GM21423 (cell line): Measurements from ENCODE around the gene KLC3.
"Not testable (repeated sequence)": the region's sequence is repeated elsewhere in the genome, so short reads cannot be mapped to it uniquely, and the experiment has no call there.

Experiments used
- ATAC-seq: cut with Tn5 transposase; IDR thresholded peaks from one replicate; pipeline ENCODE4 v1.9.1; 2021; ENCODE audit warnings: mild to moderate bottlenecking, moderate library complexity; ENCODE audit not compliant: unreplicated experiment

The KLC3 gene

DNA sequence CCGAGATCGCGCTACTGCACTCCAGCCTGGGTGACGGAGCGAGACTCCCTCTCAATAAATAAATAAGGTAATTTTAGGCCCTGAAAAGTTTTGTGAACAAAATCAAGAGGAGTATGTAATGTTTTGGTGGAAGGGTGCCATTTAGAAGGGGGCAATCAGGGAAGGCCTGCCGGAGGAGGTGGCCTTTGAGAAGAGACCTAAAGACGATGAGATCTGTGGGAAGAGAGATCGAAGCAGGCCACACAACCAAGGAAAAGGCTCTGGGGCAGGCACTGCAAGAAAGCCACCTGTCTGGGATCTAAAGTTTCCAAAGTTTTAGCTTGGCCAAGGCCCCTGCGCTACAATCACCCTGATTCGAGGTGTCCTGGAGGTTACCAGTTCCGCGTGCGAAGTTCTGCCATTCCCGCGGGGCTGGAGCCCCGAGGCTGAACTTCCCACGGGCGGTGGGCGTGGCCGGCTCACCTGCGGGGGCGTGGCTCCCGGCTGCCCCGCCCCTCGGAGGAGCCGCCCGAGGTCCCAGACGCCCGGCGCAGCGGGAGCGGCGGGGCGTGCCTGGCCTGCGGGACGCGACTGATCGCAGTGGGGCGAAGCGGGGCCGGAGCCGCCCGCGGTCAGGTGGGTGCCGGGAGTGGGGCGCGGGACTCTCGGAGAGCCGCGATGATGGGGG is at the start of gene KLC3:
KLC3 (plus strand) TSS at position 519 of the 667 bp plus-strand sequence. CDS start 4,792 bp downstream, outside the sequence.
- no peak for ATAC-seq

DNA sequence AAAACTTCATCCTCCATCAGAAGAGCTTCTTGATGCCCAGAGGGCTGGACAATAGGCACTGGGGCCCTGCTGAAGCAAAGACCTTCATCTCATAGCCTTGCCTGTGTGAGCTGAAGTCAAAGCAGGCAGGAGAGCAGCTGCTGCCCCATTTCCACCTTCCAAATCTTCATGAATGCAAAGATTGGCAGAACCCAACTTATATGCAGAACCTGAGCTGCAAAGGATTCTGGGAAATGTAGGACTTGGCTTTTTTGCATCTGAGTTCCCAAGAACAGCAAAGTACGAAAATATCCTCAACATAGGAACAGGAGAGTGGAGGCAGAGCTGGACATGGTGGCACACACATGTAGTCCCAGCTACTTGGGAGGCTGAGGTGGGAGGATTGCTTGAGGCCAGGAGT is 48.7 kb upstream of the KLC3 start:
- ATAC-seq, result no peak

DNA sequence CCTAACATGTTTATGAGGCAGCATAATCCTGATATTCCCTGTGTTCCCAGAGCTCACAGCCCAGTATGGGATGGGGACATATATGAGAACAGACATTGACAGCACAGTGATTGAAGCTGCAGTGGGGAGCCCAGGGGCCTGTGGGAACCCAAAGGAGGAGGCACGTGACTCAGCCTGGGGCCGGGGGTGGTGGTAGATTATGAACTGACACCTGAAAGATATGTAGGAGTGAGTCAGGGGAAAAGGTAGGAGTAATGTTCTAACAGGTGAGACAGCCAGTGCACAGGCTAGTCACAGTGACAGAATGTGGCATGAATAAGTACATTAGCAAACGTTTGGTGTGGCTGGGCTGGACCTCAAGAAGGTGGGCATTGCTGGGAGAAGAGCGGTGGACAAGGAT is 46.9 kb upstream of the KLC3 start:
- no peak for ATAC-seq

DNA sequence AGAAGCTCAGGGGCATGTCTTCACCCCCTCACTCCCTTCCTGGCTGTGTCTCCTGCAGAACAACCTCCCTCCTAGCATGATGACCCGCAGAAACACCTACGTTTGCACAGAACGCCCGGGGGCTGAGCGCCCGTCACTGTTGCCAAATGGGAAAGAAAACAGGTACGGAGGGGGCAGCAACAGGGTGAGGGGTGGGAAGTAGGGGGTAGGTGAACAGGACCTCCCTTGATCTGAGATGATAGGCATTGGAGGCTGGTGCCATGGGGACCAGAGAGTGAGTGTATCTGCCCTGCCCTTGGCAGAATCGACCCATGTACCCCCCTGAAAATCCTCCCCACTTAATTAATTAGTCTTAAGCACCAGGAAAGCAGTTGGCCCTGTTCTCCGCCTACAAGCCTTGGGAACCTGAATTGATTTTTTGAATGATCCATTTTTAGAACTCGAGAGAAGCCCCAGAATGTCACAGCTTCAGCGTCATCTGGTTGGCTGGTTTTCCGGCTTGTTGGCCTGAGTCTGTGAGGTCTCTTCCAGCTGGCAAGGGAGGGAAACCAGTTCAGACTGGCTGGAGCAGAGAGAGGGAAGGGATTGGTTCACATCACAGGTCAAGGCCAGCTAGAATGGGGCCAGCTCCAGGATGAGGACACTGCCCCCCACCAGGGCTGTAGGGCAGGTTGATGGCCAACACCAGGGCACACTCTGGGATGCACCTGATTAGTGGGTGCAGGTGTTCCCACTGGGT is 46.1 kb upstream of the KLC3 start:
- no peak for ATAC-seq

DNA sequence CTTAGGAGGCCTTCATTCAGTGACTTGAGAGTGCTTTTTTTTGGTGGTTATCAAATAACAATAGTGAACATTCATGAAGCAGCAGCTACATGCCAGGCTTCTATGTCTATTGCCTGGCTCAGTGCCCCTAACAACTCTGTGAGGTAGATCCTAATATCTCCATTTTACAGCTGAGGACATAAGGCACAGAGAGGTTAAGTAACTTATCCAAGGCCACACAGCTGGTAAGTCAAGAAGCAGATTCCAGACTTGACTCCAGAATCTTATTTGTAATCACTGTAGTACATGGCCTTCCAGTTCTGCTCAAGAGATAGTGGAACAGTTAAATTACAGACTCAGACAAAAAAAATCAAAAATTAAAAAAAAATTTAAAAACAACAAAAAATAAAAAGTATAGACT is 44.7 kb upstream of the KLC3 start:
- ATAC-seq, result no peak

DNA sequence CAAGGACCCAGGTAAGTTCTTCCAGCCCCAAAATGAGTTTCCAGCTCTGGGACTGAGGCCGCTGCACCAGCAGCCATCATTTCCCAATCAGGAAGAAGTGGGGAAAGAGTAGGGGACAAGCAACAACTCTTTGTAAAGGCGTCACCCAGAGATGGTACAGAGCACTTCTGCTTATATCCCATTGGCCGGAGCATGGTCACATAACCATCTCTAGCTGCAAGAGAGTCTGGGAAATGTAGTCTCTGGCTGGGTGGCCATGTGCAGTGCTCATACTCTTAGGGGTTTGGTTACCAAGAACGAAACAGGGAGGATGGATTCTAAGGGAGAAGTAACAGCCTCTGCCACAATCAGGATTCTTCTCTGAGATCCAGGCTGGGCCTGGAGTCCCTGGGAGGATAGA is 44.2 kb upstream of the KLC3 start:
- no peak for ATAC-seq

DNA sequence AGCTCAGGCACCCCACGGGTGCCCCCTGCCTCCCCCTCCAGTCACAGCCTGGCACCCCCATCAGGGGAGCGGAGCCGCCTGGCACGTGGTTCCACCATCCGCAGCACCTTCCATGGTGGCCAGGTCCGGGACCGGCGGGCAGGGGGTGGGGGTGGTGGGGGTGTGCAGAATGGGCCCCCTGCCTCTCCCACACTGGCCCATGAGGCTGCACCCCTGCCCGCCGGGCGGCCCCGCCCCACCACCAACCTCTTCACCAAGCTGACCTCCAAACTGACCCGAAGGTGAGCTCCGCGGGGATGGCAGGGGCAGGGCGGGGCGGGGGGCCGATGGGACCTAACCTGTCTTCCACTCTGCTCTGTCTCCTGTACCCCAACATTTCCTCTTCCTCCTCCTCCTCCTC is 42.9 kb upstream of the KLC3 start:
- no peak for ATAC-seq

DNA sequence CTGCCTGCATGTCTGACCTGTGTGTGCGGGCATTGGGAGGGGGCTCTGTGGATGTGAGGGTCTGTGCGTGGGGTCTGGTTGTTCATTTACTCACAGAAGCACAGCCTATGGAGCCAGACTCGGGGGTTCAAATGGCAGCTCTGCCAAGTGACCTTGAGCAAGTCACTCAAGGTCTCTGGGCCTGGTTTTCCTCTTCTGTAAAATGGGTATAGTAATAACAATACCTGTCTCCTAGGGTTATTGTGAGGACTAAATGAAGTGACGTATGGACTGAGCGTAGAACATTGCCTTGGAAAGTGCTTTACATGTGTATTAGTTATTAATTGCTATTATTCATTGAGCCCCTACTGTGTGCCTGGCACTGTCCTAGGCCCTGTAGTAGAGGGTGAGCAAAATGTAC is 42.3 kb upstream of the KLC3 start:
- ATAC-seq, result no peak

DNA sequence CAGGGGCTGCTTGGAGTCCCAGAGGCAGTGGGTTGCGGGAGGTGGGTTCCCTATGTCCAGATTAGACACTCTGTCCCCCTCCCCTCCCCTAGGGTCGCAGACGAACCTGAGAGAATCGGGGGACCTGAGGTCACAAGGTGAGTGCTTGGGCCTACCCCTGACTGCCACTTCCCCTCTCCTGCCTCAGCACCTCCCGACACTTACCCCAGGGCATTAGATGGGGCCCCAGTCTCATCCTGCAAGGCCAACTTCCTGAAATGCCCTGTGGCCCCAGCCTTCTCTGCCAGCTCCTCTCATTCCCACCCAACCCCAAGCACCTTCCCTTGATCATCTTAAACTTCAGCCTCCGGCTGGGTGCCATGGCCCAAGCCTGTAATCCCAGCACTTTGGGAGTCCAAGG is 40.8 kb upstream of the KLC3 start:
- no peak for ATAC-seq

DNA sequence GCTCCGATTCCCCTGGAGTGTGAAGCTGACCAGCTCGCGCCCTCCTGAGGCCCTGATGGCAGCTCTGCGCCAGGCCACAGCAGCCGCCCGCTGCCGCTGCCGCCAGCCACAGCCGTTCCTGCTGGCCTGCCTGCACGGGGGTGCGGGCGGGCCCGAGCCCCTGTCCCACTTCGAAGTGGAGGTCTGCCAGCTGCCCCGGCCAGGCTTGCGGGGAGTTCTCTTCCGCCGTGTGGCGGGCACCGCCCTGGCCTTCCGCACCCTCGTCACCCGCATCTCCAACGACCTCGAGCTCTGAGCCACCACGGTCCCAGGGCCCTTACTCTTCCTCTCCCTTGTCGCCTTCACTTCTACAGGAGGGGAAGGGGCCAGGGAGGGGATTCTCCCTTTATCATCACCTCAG is 38.1 kb upstream of the KLC3 start:
- ATAC-seq, result no peak

DNA sequence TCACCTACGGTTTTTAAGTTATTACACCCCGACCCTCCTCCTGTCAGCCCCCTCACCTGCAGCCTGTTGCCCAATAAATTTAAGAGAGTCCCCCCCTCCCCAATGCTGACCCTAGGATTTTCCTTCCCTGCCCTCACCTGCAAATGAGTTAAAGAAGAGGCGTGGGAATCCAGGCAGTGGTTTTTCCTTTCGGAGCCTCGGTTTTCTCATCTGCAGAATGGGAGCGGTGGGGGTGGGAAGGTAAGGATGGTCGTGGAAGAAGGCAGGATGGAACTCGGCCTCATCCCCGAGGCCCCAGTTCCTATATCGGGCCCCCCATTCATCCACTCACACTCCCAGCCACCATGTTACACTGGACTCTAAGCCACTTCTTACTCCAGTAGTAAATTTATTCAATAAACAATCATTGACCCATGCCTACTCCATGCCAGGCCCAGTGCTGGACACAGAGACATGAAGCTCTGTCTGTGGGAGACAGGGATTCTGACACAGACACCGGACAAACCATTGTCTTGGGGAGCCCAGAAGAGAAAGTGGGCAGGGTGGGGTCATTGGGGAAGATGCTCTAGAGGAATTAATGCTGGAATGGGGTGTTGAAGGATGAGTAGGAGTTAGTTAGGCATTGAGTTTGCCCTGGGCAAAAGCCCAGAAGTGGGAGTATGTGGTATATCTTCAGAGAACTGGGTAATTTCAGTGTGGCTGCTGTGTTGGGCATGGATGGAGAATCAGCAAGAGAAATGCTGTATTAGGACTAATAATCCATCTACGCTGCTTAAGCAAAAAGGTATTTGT is 37.1 kb upstream of the KLC3 start:
- ATAC-seq, result no peak

DNA sequence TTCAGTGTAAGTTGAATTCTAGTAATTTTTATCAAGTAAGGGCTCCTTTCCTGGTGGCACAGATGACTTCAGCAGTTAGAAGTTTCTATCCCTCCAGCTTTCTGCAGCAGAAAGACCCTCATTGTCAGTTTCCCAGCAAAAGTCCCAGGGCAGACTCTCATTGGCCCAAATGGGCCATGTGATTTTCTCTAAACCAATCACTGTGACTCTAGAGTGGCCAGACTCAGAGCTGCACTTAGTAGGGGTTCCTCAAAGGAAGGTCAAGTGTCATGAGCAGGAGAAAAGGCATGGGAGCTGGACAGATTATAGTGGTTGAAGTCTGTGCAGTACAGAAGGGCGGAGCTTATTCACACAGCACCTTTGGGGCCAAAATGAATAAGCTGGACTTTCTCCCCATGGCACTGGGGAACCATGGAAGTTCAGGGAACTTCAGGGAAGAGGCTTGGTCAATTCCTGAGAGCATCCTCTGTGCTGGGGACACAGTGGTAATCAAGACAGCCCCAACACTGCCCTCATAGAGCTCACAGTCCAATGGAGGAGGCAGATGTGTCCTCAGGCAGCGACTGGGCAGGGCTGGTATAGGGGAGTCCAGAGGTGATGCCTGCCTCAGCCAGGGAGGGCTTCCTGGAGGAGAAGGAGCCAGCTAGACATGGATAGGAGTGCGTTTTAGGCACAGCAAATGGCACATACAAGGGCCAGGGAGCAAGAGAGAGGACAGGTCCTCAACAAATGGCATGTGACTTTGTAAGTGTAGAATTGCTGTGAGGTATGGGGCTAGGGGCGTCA is 36.2 kb upstream of the KLC3 start:
- ATAC-seq, result no peak

DNA sequence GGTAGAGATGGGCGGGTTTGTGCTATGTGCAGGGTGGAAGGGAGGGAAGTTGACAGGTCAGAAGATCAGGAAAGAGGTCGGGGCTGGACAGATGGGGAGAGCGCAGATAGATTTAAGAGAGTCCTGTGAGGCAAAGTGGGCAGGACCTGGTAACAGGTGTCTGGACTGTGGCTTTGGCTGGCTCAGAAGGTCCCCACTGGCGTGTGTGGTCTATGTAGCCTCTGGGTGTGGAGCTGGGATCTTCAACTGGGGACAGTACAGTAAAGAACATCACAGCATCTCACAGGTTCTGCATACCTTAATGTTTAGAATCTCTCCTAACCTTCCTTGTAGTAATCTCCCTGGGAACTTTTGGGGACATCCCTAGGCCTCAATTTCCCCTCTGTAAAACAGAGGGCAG is 35.5 kb upstream of the KLC3 start:
- ATAC-seq, result no peak

DNA sequence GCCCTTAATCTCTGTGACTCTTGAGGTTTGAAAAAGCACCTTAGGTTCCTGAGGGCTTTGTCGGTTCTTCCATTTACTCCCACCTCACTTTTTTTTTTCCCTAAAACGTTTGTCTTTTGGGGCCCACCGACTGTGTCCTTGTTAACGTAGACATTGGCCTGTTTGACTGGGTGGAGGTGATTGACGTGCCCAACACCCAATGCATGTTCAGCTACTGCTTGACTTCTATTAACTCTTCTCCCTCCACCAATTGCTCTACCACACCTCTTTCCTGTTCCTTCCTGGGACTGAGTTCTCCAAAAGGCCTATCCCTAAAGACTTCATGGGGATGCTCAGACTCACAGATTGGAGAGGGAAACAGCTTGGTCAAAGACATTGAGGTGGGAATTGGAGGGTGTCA is 35.1 kb upstream of the KLC3 start:
- ATAC-seq, result no peak

DNA sequence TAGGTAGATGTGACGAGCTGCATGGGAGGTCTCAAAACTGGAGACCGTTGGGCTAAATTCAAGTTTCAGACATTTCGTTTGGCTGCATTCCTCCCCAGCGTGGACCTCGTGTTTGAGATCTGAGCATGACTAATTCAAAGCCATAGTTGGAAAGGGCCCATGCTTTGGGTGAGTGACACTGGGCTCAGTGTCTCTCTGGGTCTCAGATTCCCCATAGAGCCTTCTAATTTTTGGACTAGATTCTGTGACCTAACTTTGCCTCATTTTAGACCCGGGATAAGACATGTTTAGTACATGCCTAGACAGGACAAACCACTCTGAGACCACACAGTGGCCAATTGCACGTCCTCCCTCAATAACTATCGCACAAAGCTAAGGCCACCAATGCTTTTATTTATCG is 34.5 kb upstream of the KLC3 start:
- ATAC-seq, result no peak

DNA sequence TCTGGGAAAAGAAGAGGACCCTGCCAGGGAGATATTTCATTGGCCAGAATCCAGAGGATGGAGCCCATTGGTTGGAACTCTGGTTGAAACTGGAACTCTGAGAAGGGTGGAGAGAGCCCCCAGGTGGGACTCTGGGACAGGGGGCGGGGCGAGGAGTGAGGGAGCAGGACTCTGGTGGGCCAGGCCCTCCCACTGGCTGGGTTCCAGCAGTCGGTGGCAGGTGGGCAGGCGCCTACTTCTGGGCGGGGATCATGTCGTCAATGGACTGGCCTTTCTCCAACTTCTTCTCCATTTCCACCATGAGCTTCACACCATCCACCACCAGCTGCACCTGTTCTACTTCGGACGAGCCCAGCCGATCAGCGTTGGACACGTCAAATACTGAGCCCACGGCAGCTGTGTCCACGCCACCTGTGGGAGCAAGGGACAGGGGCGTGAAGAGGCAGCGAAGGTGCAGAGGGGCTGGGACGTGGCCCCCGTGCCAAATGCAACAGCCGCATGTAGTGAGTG is 34.0 kb upstream of the KLC3 start:
- ATAC-seq, result no peak

DNA sequence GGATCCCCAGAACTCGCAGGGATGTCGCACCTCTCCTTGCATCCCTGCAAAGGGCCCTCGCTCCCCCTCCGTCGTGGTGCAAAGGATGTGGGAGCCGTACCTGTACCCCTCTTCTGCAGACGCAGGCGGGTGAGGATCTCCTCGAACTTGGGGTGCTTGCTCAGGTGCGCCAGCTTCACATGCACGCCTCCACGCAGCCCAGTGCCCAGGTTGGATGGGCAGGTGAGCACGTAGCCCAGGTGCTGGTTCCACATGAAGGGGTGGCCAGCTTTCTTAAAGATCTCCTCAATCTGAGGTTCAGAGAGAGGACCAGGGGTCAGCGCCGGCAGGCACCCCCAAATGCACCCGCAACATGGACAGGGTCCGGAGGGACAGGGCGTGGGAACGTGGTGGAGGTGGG is 33.2 kb upstream of the KLC3 start:
- no peak for ATAC-seq

DNA sequence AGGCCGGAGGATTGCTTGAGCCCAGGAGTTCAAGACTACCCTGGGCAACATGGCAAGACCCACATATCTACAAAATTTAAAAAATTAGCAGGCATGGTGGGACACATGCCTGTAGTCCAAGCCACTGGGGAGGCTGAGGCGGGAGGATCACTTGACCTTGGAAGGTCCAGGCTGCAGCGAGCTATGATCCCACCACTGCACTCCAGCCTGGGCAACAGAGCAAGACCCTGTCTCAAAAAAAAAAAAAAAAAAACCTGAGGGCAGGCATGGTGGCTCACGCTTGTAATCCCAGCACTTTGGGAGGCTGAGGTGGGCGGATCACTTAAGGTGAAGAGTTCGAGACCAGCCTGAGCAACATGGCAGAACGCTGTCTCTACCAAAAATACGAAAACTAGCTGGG is 31.2 kb upstream of the KLC3 start:
- ATAC-seq, result not testable (repeated sequence)

DNA sequence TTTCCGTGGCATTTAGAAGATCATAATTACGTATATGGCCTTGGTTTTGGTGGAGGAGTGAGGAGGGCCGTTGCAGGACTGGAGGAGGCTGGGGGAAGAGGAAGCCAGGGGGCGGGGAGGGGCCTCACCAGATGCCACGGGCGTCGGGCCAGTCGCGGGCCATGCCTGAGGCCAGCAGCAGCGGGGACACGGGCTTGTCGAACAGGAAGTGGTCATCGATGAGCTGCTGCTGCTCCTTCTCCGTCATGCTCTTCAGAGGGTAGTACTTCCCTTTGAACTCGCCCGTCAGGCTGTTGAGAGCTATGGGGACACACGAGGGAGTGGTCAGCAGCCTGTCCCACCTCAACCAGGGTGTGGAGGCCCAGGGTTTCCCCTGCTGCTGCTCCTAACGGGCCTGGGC is 28.9 kb upstream of the KLC3 start:
- no peak for ATAC-seq

DNA sequence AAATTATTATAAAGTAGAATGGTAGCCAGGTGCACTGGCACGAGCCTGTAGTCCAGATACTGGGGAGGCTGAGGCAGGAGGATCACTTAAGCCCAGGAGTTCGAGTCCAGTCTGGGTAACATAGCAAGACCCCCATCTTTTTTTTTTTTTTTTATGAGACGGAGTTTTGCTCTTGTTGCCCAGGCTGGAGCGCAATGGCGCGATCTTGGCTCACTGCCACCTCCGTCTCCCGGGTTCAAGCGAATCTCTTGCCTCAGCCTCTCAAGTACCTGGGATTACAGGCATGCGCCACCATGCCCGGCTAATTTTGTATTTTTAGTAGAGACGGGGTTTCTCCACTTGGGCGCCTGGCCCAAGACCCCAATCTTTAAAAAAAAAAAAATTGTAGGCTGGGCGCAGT is 28.3 kb upstream of the KLC3 start:
- not testable (repeated sequence) for ATAC-seq

DNA sequence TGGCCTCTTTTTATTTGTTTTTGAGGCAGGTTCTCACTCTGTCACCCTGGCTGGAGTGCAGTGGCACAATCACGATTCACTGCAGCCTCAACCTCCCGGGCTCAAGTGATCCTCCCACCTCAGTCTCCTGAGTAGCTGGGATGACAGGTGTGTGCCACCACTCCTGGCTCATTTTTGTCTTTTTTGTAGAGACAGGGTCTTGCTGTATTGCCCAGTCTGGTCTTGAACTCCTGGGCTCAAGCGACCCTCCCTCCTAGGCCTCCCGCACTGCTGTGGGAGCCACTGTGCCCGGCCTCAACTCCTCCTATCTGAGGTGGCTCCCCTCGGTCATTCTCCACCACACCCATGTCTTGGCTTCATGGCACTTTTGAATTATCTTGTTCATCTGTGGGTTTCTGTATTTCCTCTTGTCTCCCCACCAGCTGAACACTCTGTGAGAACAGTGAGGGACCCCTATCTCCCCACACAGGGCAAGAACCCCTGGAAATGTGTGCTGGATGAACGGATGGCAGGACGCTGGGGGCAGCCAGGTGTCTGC is 25.8 kb upstream of the KLC3 start:
- ATAC-seq, result no peak
